ENCODE data around the gene FETUB. TPM values are rescaled to one million over a fixed set of nuclear protein-coding genes. Genes with fewer than 3 reads are reported as not detected.

FETUB gene
- total and polyA plus RNA-seq, 2 of the 4 experiments (the other 2 are of a cell fraction): not detected

DNA sequence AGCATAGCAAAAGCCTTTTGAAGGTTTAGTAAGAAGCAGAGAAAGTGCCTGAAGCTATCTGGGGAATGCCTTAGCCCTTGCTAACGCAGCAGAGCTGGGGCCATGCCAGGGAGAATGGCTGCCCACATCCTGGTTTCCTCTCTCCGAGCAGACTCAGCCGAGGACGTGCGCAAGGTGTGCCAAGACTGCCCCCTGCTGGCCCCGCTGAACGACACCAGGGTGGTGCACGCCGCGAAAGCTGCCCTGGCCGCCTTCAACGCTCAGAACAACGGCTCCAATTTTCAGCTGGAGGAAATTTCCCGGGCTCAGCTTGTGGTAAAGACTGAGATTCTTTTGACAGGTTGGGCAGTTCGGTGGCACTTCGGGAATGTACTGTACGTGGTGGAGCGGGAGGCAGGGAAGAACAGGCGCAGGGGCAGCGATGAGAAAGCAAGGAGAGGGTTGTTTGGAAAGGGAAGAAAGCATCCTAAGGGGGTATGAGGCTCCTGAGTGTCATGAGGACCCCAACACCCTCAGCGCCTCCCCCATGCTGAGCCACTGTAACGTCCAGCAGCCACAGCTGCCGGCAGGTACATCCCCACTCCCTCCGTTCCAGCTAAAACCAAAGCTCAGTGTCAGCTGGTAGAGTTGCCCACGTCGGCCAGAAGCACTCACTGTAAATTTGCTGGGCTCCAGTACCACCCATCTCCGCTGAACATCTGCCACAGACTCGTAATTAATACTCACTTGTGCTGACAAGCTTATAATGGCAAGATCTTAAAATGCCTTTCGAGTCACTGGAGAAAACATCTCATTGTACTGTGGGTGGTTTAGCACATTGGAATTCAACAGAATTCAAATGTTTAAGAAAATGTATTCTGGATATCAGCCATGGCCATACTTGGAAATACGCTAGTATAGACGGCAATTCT lies 22.9 kb upstream of the FETUB start:
- peak overlapping the region; percentile 68; the same call in 1 of the 2 replicates for H2BK120ac ChIP-seq (ENCODE audit: low read depth, low read length)
- peak; percentile 99 for ATAC-seq (ENCODE audit: low read depth)
- no peaks in the 10 kb centered on the region for H3K36me3 ChIP-seq (ENCODE audit: control insufficient read depth, insufficient read depth, low read length)
- H3K4me1 ChIP-seq (ENCODE audit: control insufficient read depth, insufficient read depth, low read length): no peaks in the 10 kb centered on the region
- no peak overlapping the region for H3K56ac ChIP-seq (ENCODE audit: extremely low read depth, insufficient read depth, low read length)
- H4K8ac ChIP-seq (ENCODE audit: low read depth in 2 of 2, low read length in 2 of 2): no peak overlapping the region
- H3K4me3 ChIP-seq (ENCODE audit: insufficient read depth, low read depth, low read length): peak overlapping the region; percentile 10; the same call in 1 of the 2 replicates
- peak; percentile 96 for DNase-seq
- H4K91ac ChIP-seq (ENCODE audit: insufficient read depth, low read depth, low read length): no peak overlapping the region
- H4K5ac ChIP-seq (ENCODE audit: low read depth, low read length): no peak overlapping the region
- H2BK20ac ChIP-seq (ENCODE audit: low read depth, low read length): no peak overlapping the region
- no peak overlapping the region for H3K18ac ChIP-seq (ENCODE audit: low read depth, low read length)
- H2BK15ac ChIP-seq (ENCODE audit: low read depth, low read length): no peak overlapping the region
- no peaks in the 10 kb centered on the region for H3K9me1 ChIP-seq (ENCODE audit: insufficient read depth, low read length)
- no TSS peak for BruUV-seq (replicated peaks)
- ChIA-PET POLR2A (ENCODE audit: unreplicated experiment) (interaction anchor here (1.2 kb wide), 1 partner anchor 167 kb away, joined by 4 read pairs; the partner anchor contains the start of gene EIF4A2), CTCF (interaction anchor here (0.5 to 3.8 kb wide), 22 partner anchors 9 to 645 kb away, joined by 3 to 28 read pairs (median 4); partner anchors contain the start of gene DNAJB11)
- no peak overlapping the region; the same call in 1 of the 2 replicates for H2AK5ac ChIP-seq (ENCODE audit: low read depth, low read length)
- H3K79me1 ChIP-seq (ENCODE audit: low read depth in 1 of 2, low read length in 2 of 2): no peaks in the 10 kb centered on the region
- peak overlapping the region; percentile 83 for H2AK9ac ChIP-seq (replicated peaks; ENCODE audit: low read depth, low read length, poor library complexity)
- 24% methylated on average over 16 of the region's 31 CpGs; no CpG with 5 or more reads in 1 of the 2 experiments for WGBS, 2 experiments (ENCODE audit: extremely low coverage in 2 of 2, insufficient read length in 1 of 2)
- TF ChIP-seq SMC3 (IDR thresholded peaks at IDR 0.05; ENCODE audit: low read depth, low read length) (peak; percentile 68), MAZ (IDR thresholded peaks at IDR 0.05; ENCODE audit: borderline replicate concordance, low read depth, low read length) (peak; percentile 52; the same call in 1 of the 2 replicates), FOS (IDR thresholded peaks at IDR 0.05; ENCODE audit: low read depth, low read length) (no peak), MAFK (IDR thresholded peaks at IDR 0.05; ENCODE audit: low read depth, low read length) (peak; percentile 25; the same call in 1 of the 2 replicates), RAD21 (IDR thresholded peaks at IDR 0.05; ENCODE audit: low read length) (peak; percentile 74), CEBPB (IDR thresholded peaks at IDR 0.05; ENCODE audit: low read depth, low read length) (peak; percentile 5; the same call in 1 of the 2 replicates)
- TF ChIP-seq, protein P1, sequence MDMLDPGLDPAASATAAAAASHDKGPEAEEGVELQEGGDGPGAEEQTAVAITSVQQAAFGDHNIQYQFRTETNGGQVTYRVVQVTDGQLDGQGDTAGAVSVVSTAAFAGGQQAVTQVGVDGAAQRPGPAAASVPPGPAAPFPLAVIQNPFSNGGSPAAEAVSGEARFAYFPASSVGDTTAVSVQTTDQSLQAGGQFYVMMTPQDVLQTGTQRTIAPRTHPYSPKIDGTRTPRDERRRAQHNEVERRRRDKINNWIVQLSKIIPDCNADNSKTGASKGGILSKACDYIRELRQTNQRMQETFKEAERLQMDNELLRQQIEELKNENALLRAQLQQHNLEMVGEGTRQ (IDR thresholded peaks at IDR 0.05; ENCODE audit: low read depth, low read length): no peak
- TF ChIP-seq, protein P2, sequence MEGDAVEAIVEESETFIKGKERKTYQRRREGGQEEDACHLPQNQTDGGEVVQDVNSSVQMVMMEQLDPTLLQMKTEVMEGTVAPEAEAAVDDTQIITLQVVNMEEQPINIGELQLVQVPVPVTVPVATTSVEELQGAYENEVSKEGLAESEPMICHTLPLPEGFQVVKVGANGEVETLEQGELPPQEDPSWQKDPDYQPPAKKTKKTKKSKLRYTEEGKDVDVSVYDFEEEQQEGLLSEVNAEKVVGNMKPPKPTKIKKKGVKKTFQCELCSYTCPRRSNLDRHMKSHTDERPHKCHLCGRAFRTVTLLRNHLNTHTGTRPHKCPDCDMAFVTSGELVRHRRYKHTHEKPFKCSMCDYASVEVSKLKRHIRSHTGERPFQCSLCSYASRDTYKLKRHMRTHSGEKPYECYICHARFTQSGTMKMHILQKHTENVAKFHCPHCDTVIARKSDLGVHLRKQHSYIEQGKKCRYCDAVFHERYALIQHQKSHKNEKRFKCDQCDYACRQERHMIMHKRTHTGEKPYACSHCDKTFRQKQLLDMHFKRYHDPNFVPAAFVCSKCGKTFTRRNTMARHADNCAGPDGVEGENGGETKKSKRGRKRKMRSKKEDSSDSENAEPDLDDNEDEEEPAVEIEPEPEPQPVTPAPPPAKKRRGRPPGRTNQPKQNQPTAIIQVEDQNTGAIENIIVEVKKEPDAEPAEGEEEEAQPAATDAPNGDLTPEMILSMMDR (conservative IDR thresholded peaks at IDR 0.05; ENCODE audit: low read depth, low read length): peak; percentile 96
- no peaks in the 10 kb centered on the region for H4K20me1 ChIP-seq (ENCODE audit: insufficient read depth, low read length)
- peak overlapping the region; percentile 96 for H2AFZ ChIP-seq (replicated peaks; ENCODE audit: low read length, poor library complexity)
- H3K27ac ChIP-seq (ENCODE audit: insufficient read depth, low read length): no peak overlapping the region
- in situ Hi-C loops (cut with MboI; ENCODE audit: low sequenced_read_pairs): loop anchor here (5.0 kb wide), 1 partner anchor 205 kb away; no protein-coding TSS in a partner anchor
- intact Hi-C loops (cut with micrococcal nuclease): loop anchor here (2.0 to 5.0 kb wide), 4 partner anchors 76 to 635 kb away; no protein-coding TSS in a partner anchor
- no peak overlapping the region for H2BK5ac ChIP-seq (ENCODE audit: low read depth, low read length, poor library complexity, severe bottlenecking)
- dilution Hi-C loops (cut with HindIII; ENCODE audit: low sequenced_read_pairs, unreplicated experiment): no loop called here
- H3K4ac ChIP-seq (ENCODE audit: low read depth, low read length): no peak overlapping the region
- H3K9me3 ChIP-seq (ENCODE audit: control insufficient read depth, insufficient read depth, low read length): no peaks in the 10 kb centered on the region
- H3K4me2 ChIP-seq (ENCODE audit: low read depth, low read length): peak overlapping the region; percentile 63
- H3K9ac ChIP-seq (ENCODE audit: low read depth, low read length): peak overlapping the region; percentile 63
- H3K23ac ChIP-seq (ENCODE audit: low read depth, low read length): no peak overlapping the region
- H3K14ac ChIP-seq (replicated peaks; ENCODE audit: low read depth, low read length): no peak overlapping the region
- H3K27me3 ChIP-seq (ENCODE audit: control insufficient read depth, insufficient read depth, low read length): peaks cover 14% of the 10 kb centered on the region

Data from IMR-90 (cell line).